GM19324 (cell line): Measurements from ENCODE around the gene PML.

Experiments
- ATAC-seq: cut with Tn5 transposase; IDR thresholded peaks from one replicate; pipeline ENCODE4 v1.9.1; 2021; ENCODE audit warnings: mild to moderate bottlenecking, moderate library complexity; ENCODE audit not compliant: unreplicated experiment, low FRiP score

PML gene

GRCh38 chr15:74036271-74037170 lies 42.0 kb downstream of the PML start:
- ATAC-seq = no peak

- no peak for ATAC-seq
Measured at GRCh38 chr15:74037171-74038117, 42.9 kb downstream of the PML start.

GRCh38 chr15:74038707-74039655 lies 44.5 kb downstream of the PML start:
- ATAC-seq = no peak

- no peak for ATAC-seq
Measured at GRCh38 chr15:74039656-74040010, 45.1 kb downstream of the PML start.

- no peak for ATAC-seq
Measured at GRCh38 chr15:74040109-74040850, 45.8 kb downstream of the PML start.

- no peak for ATAC-seq
Measured at GRCh38 chr15:74041311-74041756, 46.8 kb downstream of the PML start.

- no peak for ATAC-seq
Measured at GRCh38 chr15:74041777-74042435, 47.4 kb downstream of the PML start.

- ATAC-seq = no peak
Measured at GRCh38 chr15:74042603-74043424, 48.3 kb downstream of the PML start.

GRCh38 chr15:74043425-74044266 lies 49.1 kb downstream of the PML start:
- ATAC-seq = no peak

GRCh38 chr15:74044267-74045110 lies 50.0 kb downstream of the PML start:
- ATAC-seq = no peak

GRCh38 chr15:74045184-74045583 lies 50.7 kb downstream of the PML start:
- no peak for ATAC-seq

- no peak for ATAC-seq
Measured at GRCh38 chr15:74045636-74046274, 51.2 kb downstream of the PML start.

- ATAC-seq = no peak
Measured at GRCh38 chr15:74046275-74046674, 51.8 kb downstream of the PML start.

- ATAC-seq = no peak
Measured at GRCh38 chr15:74050127-74050526, 55.6 kb downstream of the PML start.

GRCh38 chr15:74050556-74051234 lies 56.2 kb downstream of the PML start:
- ATAC-seq = no peak
